Duodenal mucosa (tissue), 2 donors: Measurements from ENCODE around the gene BSDC1.

Experiments
- H3K27ac ChIP-seq: one replicate; pipeline ENCODE4 v1.7.0; 2013; ENCODE audit warnings: low read depth, low read length
- H3K27me3 ChIP-seq, 2 donors: one replicate each; pipeline ENCODE4 v1.7.0; 2013; ENCODE audit warnings: low read length in 2 of 2, control low read depth in 1 of 2; ENCODE audit not compliant: insufficient read depth in 2 of 2, control insufficient read depth in 1 of 2
- H3K36me3 ChIP-seq, 2 donors: one replicate each; pipeline ENCODE4 v1.7.0; 2013; ENCODE audit warnings: low read length in 2 of 2, control low read depth in 1 of 2; ENCODE audit not compliant: insufficient read depth in 2 of 2, control insufficient read depth in 1 of 2
- H3K4me1 ChIP-seq, 2 donors: one replicate each; pipeline ENCODE4 v1.7.0; 2013; ENCODE audit warnings: low read length in 2 of 2, control low read depth in 1 of 2; ENCODE audit not compliant: insufficient read depth in 2 of 2, control insufficient read depth in 1 of 2
- H3K4me3 ChIP-seq, 2 donors: one replicate each; pipeline ENCODE4 v1.7.0; 2013; ENCODE audit warnings: low read length in 2 of 2, low read depth in 1 of 2
- H3K9ac ChIP-seq, 2 donors: one replicate each; pipeline ENCODE4 v1.7.0; 2013; ENCODE audit warnings: low read length in 2 of 2, low read depth in 1 of 2
- H3K9me3 ChIP-seq, 2 donors: one replicate each; pipeline ENCODE4 v1.7.0; 2013; ENCODE audit warnings: low read length in 2 of 2, control low read depth in 1 of 2; ENCODE audit not compliant: control insufficient read depth in 1 of 2

Gene BSDC1

DNA sequence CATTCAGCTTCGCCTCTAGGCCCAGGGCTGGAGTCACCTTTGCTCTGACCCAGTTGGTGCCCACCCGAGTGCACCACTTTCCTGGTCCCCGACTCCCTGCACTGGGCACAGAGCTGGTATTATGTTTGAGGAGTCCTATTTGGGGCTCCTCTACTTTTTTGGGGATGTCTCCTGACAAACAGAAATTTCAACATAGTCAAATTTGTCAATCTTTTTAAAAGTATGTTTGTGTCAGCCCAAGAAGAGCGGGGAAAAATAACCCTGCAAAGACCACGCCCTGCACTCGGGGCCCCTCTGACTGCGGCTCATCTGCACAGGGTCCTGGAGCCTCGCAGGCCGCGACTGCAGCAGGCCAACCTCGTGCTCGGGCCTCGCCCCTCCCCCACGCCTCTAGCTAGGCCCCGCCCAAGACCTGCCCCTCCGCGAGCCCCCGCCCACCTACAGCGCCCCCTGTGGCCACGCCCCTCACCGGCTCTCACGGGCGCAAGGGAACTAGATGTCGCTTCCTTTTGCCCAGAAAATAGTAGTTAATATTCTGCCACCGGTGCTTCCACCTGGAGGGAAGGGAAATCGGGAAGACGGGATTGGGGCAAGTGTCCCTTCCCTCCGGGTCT, 43.3 kb downstream of the BSDC1 start:
- Histone ChIP-seq H3K36me3 (no peaks in the 10 kb centered on the region), H3K4me3 (peak overlapping the region; percentile 71 to 80), H3K9ac (peak overlapping the region in 1 of 2 donors; percentile 72), H3K27ac (peak overlapping the region; percentile 83), H3K9me3 (no peaks in the 10 kb centered on the region), H3K27me3 (no peaks in the 10 kb centered on the region), H3K4me1 (peaks cover 35 to 38% of the 10 kb centered on the region in 2 donors)

DNA sequence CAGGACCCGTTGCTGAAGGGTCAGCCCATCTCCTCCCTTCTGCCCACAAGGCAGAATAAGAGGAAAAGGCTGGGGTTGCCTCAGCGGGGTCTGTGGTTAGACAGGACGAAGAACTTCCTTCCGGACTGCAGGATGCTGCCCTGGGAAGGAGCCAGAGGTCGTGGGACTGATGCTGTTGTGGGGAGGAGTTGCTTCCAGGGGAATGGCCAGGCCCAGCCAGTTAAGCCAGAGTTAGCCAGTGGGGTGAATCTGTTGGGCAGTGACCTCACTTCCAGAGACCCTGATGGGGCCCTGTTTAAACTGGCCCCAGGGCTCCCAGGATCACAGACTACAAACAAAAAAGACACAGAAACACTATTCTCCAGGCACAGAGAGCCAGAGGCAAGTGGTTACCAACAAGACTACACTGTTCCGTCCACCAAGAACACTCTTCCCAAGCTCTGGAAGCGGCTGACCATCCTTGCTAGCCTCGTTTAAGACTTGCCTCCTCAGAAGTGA, 45.0 kb downstream of the BSDC1 start:
- H3K4me3 ChIP-seq, result no peak overlapping the region
- no peaks in the 10 kb centered on the region for H3K36me3 ChIP-seq
- H3K9ac ChIP-seq, result no peak overlapping the region
- no peaks in the 10 kb centered on the region for H3K27me3 ChIP-seq
- H3K27ac ChIP-seq, result no peak overlapping the region
- H3K9me3 ChIP-seq, result no peaks in the 10 kb centered on the region
- H3K4me1 ChIP-seq, result peaks cover 39 to 43% of the 10 kb centered on the region in 2 donors

GRCh38 chr1:32346532-32347157, 47.6 kb downstream of the BSDC1 start:
- H3K9ac ChIP-seq, result no peak overlapping the region
- H3K36me3 ChIP-seq, result no peaks in the 10 kb centered on the region
- H3K4me1 ChIP-seq, result peaks cover 22 to 28% of the 10 kb centered on the region in 2 donors
- no peaks in the 10 kb centered on the region for H3K27me3 ChIP-seq
- H3K27ac ChIP-seq, result no peak overlapping the region
- no peak overlapping the region for H3K4me3 ChIP-seq
- no peaks in the 10 kb centered on the region for H3K9me3 ChIP-seq

GRCh38 chr1:32345289-32345827, 48.9 kb downstream of the BSDC1 start:
- peaks cover 24 to 28% of the 10 kb centered on the region in 2 donors for H3K4me1 ChIP-seq
- no peaks in the 10 kb centered on the region for H3K36me3 ChIP-seq
- H3K4me3 ChIP-seq, result no peak overlapping the region
- H3K27ac ChIP-seq, result no peak overlapping the region
- H3K9me3 ChIP-seq, result no peaks in the 10 kb centered on the region
- H3K9ac ChIP-seq, result no peak overlapping the region
- no peaks in the 10 kb centered on the region for H3K27me3 ChIP-seq

- H3K36me3 ChIP-seq, result no peaks in the 10 kb centered on the region
- H3K9ac ChIP-seq, result no peak overlapping the region
- H3K4me1 ChIP-seq, result peaks cover 24 to 27% of the 10 kb centered on the region in 2 donors
- H3K27ac ChIP-seq, result no peak overlapping the region
- no peaks in the 10 kb centered on the region for H3K27me3 ChIP-seq
- H3K9me3 ChIP-seq, result no peaks in the 10 kb centered on the region
- H3K4me3 ChIP-seq, result no peak overlapping the region
These were observed 51.5 kb downstream of the BSDC1 start for GRCh38 chr1:32342704-32343103.

DNA sequence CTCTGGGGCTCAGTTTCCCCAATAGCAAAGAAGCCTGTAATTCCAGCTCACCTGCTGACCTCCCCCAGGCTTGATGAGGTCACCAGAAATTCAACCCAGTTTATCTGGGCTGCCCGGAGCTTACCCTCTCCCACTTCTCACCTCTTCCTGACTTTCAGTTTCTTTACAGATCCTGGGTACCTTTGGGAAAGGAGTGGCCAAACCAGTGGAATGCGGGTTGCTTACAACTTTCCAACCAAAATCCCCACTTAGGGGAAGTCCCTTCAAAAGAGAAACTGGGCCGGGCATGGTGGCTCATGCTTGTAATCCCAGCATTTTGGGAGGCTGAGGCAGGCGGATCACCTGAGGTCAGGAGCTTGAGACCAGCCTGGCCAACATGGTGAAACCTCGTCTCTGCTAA, 52.3 kb downstream of the BSDC1 start:
- Histone ChIP-seq H3K36me3 (no peaks in the 10 kb centered on the region), H3K9ac (no peak overlapping the region), H3K4me3 (no peak overlapping the region), H3K9me3 (no peaks in the 10 kb centered on the region), H3K27ac (no peak overlapping the region), H3K4me1 (peaks cover 30 to 34% of the 10 kb centered on the region in 2 donors), H3K27me3 (no peaks in the 10 kb centered on the region)

DNA sequence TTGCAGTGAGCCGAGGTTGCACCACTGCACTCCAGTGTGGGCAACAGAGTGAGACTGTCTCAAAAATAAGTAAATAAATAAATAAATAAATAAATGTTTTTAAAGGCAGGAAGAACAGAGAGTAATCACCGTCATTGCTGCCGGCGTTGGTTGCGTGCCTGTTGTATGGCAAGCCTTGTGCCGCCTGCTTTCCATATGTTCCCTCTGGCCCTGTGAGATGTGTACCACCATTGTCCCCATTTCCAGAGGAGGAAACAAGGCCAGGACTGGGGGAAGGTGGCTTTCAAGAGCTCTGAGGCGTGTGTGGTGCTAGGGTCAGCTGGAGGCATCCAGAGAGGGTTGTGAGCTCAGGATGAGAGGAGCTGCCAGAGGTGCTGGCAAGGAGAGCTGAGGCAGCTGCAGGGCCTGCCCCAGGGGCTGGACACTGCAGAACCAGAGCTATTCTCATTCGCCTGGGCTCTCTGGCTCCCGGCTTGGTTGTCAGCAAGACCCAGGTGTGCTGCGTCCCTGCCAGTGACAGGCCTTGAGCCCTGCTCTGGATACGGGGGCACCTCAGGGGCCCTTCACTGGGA, 53.0 kb downstream of the BSDC1 start:
- H3K27ac ChIP-seq, result no peak overlapping the region
- H3K36me3 ChIP-seq, result no peaks in the 10 kb centered on the region
- H3K4me3 ChIP-seq, result no peak overlapping the region
- no peaks in the 10 kb centered on the region for H3K27me3 ChIP-seq
- H3K4me1 ChIP-seq, result peaks cover 33 to 37% of the 10 kb centered on the region in 2 donors
- H3K9ac ChIP-seq, result no peak overlapping the region
- no peaks in the 10 kb centered on the region for H3K9me3 ChIP-seq

- Histone ChIP-seq H3K9me3 (no peaks in the 10 kb centered on the region), H3K9ac (no peak overlapping the region), H3K27ac (no peak overlapping the region), H3K27me3 (no peaks in the 10 kb centered on the region), H3K4me3 (no peak overlapping the region), H3K36me3 (no peaks in the 10 kb centered on the region), H3K4me1 (peaks cover 30 to 36% of the 10 kb centered on the region in 2 donors)
These were observed 54.8 kb downstream of the BSDC1 start for GRCh38 chr1:32339363-32339978.

DNA sequence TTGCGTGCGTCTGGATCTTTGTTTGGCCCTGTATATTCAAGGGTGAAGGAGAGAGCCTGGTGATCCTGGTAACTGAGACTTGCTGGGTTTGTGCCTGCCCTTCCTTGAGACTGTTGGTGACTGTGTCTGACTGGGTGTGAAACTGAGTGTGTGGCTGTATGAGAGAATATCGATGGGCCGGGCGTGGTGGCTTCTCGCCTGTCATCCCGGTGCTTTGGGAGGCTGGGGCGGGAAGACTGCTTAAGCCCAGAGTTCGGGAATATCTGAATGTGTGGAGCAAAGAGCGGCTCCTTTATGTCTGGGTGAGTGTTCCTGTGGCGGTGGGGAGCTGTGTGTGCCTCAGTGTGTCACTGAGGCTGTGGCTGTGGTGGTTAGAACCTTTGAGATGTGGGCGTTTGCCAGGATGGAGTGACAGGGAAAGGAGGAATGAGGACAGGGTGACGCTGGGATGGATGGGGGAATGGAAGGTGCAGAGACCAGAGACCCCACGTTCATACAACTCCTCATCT, 55.5 kb downstream of the BSDC1 start:
- H3K4me3 ChIP-seq, result no peak overlapping the region
- H3K9ac ChIP-seq, result no peak overlapping the region
- no peaks in the 10 kb centered on the region for H3K27me3 ChIP-seq
- H3K9me3 ChIP-seq, result no peaks in the 10 kb centered on the region
- H3K36me3 ChIP-seq, result peaks cover 0 to 3% of the 10 kb centered on the region in 2 donors
- H3K27ac ChIP-seq, result no peak overlapping the region
- peaks cover 38 to 40% of the 10 kb centered on the region in 2 donors for H3K4me1 ChIP-seq
